Measurements from ENCODE around the gene SMARCA4.

GRCh38 chr19:11100049-11100448 lies 139.2 kb downstream of the SMARCA4 start:
- TF ChIP-seq CTCF (IDR thresholded peaks at IDR 0.05) (no peak), POLR2A (IDR thresholded peaks at IDR 0.05) (no peak)

Data from lower leg skin (tissue), 3 donors.